Mesodermal cell (in vitro differentiated cells): ENCODE measurements around the gene CADM1.
A peak's percentile ranks its signal among the peaks of the same experiment; 100 is the strongest.

ENCODE experiments used
- H3K27ac ChIP-seq: 2 replicates; pipeline ENCODE4 v1.7.0; 2013; ENCODE audit warnings: mild to moderate bottlenecking, low read depth, low read length, moderate library complexity; ENCODE audit not compliant: severe bottlenecking
- H3K36me3 ChIP-seq: 2 replicates; pipeline ENCODE4 v1.7.1; 2013; ENCODE audit warnings: mild to moderate bottlenecking, low read length, moderate library complexity; ENCODE audit not compliant: control insufficient read depth, insufficient read depth
- H3K4me1 ChIP-seq: one replicate; pipeline ENCODE4 v1.7.1; 2013; ENCODE audit warnings: mild to moderate bottlenecking, low read length; ENCODE audit not compliant: insufficient read depth, control insufficient read depth, poor library complexity, severe bottlenecking
- H3K4me3 ChIP-seq: 2 replicates; pipeline ENCODE4 v1.7.0; 2013; ENCODE audit warnings: low read length, control low read depth, mild to moderate bottlenecking; ENCODE audit not compliant: insufficient read depth, poor library complexity, severe bottlenecking; ENCODE audit errors: extremely low read depth
- H3K9me3 ChIP-seq: 2 replicates; pipeline ENCODE4 v1.7.1; 2013; ENCODE audit warnings: mild to moderate bottlenecking, low read length, moderate library complexity; ENCODE audit not compliant: control insufficient read depth
- WGBS, 2 experiments: methylation state at CpG; one replicate each; pipeline ENCODE4 v1.1.5; 2013; ENCODE audit warnings: missing lambda C conversion rate in 2 of 2; ENCODE audit not compliant: insufficient coverage in 2 of 2; 5-methylcytosine and 5-hydroxymethylcytosine counted together

CADM1 gene

GRCh38 chr11:115197433-115197832 is 306.8 kb downstream of the CADM1 start:
- no peaks in the 10 kb centered on the region for H3K9me3 ChIP-seq
- H3K4me3 ChIP-seq, result no peak overlapping the region
- H3K36me3 ChIP-seq, result no peaks in the 10 kb centered on the region
- no peak overlapping the region for H3K27ac ChIP-seq
- H3K4me1 ChIP-seq, result peaks cover 40% of the 10 kb centered on the region
- no CpG with 5 or more reads among the region's 1 CpG for WGBS, 2 experiments

- Histone ChIP-seq H3K4me1 (peaks cover 40% of the 10 kb centered on the region), H3K36me3 (no peaks in the 10 kb centered on the region), H3K27ac (no peak overlapping the region), H3K9me3 (no peaks in the 10 kb centered on the region), H3K4me3 (no peak overlapping the region)
- WGBS, 2 experiments, result 90 to 91% methylated on average over 2 of the region's 3 CpGs
Measured at GRCh38 chr11:115197031-115197430, 307.2 kb downstream of the CADM1 start.

GRCh38 chr11:115194802-115195110 is 309.5 kb downstream of the CADM1 start:
- peaks cover 24% of the 10 kb centered on the region for H3K4me1 ChIP-seq
- no peaks in the 10 kb centered on the region for H3K9me3 ChIP-seq
- no peak overlapping the region for H3K4me3 ChIP-seq
- 67 to 93% methylated on average over 1 to 2 of the region's 5 CpGs for WGBS, 2 experiments
- H3K36me3 ChIP-seq, result no peaks in the 10 kb centered on the region
- no peak overlapping the region for H3K27ac ChIP-seq

- no peaks in the 10 kb centered on the region for H3K9me3 ChIP-seq
- H3K4me1 ChIP-seq, result peaks cover 18% of the 10 kb centered on the region
- H3K27ac ChIP-seq, result peak overlapping the region; percentile 68
- WGBS, 2 experiments, result 83 to 93% methylated on average over 9 to 10 of the region's 15 CpGs
- no peak overlapping the region for H3K4me3 ChIP-seq
- no peaks in the 10 kb centered on the region for H3K36me3 ChIP-seq
Measured at GRCh38 chr11:115193914-115194801, 310.1 kb downstream of the CADM1 start.

- Histone ChIP-seq H3K36me3 (no peaks in the 10 kb centered on the region), H3K4me1 (peaks cover 13% of the 10 kb centered on the region), H3K4me3 (no peak overlapping the region), H3K27ac (no peak overlapping the region), H3K9me3 (no peaks in the 10 kb centered on the region)
Measured at GRCh38 chr11:115191761-115192160, 312.5 kb downstream of the CADM1 start.

GRCh38 chr11:115190196-115190595 is 314.0 kb downstream of the CADM1 start:
- Histone ChIP-seq H3K27ac (no peak overlapping the region), H3K36me3 (no peaks in the 10 kb centered on the region), H3K4me1 (peaks cover 13% of the 10 kb centered on the region), H3K9me3 (no peaks in the 10 kb centered on the region), H3K4me3 (no peak overlapping the region)
- 100% methylated on average over 1 of the region's 1 CpG for WGBS, 2 experiments

GRCh38 chr11:115188898-115189278 is 315.3 kb downstream of the CADM1 start:
- WGBS, 2 experiments, result 91 to 93% methylated on average over 2 to 3 of the region's 4 CpGs

GRCh38 chr11:115188188-115188897 is 315.9 kb downstream of the CADM1 start:
- 92 to 100% methylated on average over 2 of the region's 6 CpGs for WGBS, 2 experiments
- H3K27ac ChIP-seq, result no peak overlapping the region
- H3K4me1 ChIP-seq, result no peaks in the 10 kb centered on the region
- H3K9me3 ChIP-seq, result no peaks in the 10 kb centered on the region
- H3K36me3 ChIP-seq, result no peaks in the 10 kb centered on the region
- no peak overlapping the region for H3K4me3 ChIP-seq

More at GRCh38 chr11:115188898-115189278, 315.3 kb downstream of the CADM1 start:
- no peaks in the 10 kb centered on the region for H3K9me3 ChIP-seq
- peaks cover 3% of the 10 kb centered on the region for H3K4me1 ChIP-seq
- no peak overlapping the region for H3K4me3 ChIP-seq
- H3K36me3 ChIP-seq, result no peaks in the 10 kb centered on the region
- no peak overlapping the region for H3K27ac ChIP-seq

- Histone ChIP-seq H3K27ac (no peak overlapping the region), H3K36me3 (no peaks in the 10 kb centered on the region), H3K4me3 (no peak overlapping the region), H3K9me3 (no peaks in the 10 kb centered on the region), H3K4me1 (no peaks in the 10 kb centered on the region)
- 100% methylated on average over 5 of the region's 5 CpGs for WGBS, 2 experiments
Measured at GRCh38 chr11:115185931-115186330, 318.3 kb downstream of the CADM1 start.

- no peaks in the 10 kb centered on the region for H3K4me1 ChIP-seq
- 93 to 100% methylated on average over 2 to 3 of the region's 4 CpGs for WGBS, 2 experiments
- H3K9me3 ChIP-seq, result no peaks in the 10 kb centered on the region
- no peak overlapping the region for H3K27ac ChIP-seq
- H3K4me3 ChIP-seq, result no peak overlapping the region
- no peaks in the 10 kb centered on the region for H3K36me3 ChIP-seq
Measured at GRCh38 chr11:115185507-115185906, 318.7 kb downstream of the CADM1 start.

- no peaks in the 10 kb centered on the region for H3K4me1 ChIP-seq
- 91 to 96% methylated on average over 5 of the region's 5 CpGs for WGBS, 2 experiments
- no peak overlapping the region for H3K4me3 ChIP-seq
Measured at GRCh38 chr11:115184901-115185300, 319.3 kb downstream of the CADM1 start.

More at GRCh38 chr11:115184901-115185300, 319.3 kb downstream of the CADM1 start:
- no peaks in the 10 kb centered on the region for H3K36me3 ChIP-seq
- H3K9me3 ChIP-seq, result no peaks in the 10 kb centered on the region
- no peak overlapping the region for H3K27ac ChIP-seq
